Parathyroid adenoma (tissue), 2 donors: ENCODE results near the gene MRPL36.
"Not testable (repeated sequence)": the region's sequence is repeated elsewhere in the genome, so short reads cannot be mapped to it uniquely, and the experiment has no call there.

ENCODE experiments used
- H2AFZ ChIP-seq: fragments of 300-600 bp; sonication (generic); one replicate; pipeline ENCODE4 v1.7.0; 2017; ENCODE audit warnings: antibody characterized with exemption, mild to moderate bottlenecking
- H3K27ac ChIP-seq: fragments of 300-600 bp; sonication (generic); one replicate; pipeline ENCODE4 v1.7.0; 2017
- H3K27me3 ChIP-seq: fragments of 300-600 bp; sonication (generic); one replicate; pipeline ENCODE4 v1.7.0; 2017; ENCODE audit warnings: low read length; ENCODE audit not compliant: control insufficient read depth, insufficient read depth
- H3K36me3 ChIP-seq: fragments of 300-600 bp; sonication (generic); one replicate; pipeline ENCODE4 v1.7.0; 2017; ENCODE audit warnings: low read length; ENCODE audit not compliant: control insufficient read depth, insufficient read depth
- H3K4me1 ChIP-seq: fragments of 300-600 bp; sonication (generic); one replicate; pipeline ENCODE4 v1.7.0; 2017; ENCODE audit warnings: control low read depth
- H3K4me2 ChIP-seq: fragments of 300-600 bp; sonication (generic); one replicate; pipeline ENCODE4 v1.7.0; 2017; ENCODE audit warnings: low read length
- H3K4me3 ChIP-seq: fragments of 300-600 bp; sonication (generic); one replicate; pipeline ENCODE4 v1.7.0; 2017; ENCODE audit warnings: low read depth, low read length
- H3K79me2 ChIP-seq: fragments of 300-600 bp; sonication (generic); one replicate; pipeline ENCODE4 v1.7.0; 2017; ENCODE audit warnings: control low read depth
- H3K9ac ChIP-seq: fragments of 300-600 bp; sonication (generic); one replicate; pipeline ENCODE4 v1.7.0; 2017; ENCODE audit warnings: mild to moderate bottlenecking
- H3K9me3 ChIP-seq: fragments of 300-600 bp; sonication (generic); one replicate; pipeline ENCODE4 v1.7.0; 2017; ENCODE audit warnings: low read length; ENCODE audit not compliant: control insufficient read depth
- CTCF ChIP-seq: fragments of 300-600 bp; sonication (generic); IDR thresholded peaks from one replicate; pipeline ENCODE4 v1.7.0; 2017; ENCODE audit warnings: antibody characterized with exemption, mild to moderate bottlenecking
- donor health status: primary hyperparathyroidism.

Gene MRPL36

DNA sequence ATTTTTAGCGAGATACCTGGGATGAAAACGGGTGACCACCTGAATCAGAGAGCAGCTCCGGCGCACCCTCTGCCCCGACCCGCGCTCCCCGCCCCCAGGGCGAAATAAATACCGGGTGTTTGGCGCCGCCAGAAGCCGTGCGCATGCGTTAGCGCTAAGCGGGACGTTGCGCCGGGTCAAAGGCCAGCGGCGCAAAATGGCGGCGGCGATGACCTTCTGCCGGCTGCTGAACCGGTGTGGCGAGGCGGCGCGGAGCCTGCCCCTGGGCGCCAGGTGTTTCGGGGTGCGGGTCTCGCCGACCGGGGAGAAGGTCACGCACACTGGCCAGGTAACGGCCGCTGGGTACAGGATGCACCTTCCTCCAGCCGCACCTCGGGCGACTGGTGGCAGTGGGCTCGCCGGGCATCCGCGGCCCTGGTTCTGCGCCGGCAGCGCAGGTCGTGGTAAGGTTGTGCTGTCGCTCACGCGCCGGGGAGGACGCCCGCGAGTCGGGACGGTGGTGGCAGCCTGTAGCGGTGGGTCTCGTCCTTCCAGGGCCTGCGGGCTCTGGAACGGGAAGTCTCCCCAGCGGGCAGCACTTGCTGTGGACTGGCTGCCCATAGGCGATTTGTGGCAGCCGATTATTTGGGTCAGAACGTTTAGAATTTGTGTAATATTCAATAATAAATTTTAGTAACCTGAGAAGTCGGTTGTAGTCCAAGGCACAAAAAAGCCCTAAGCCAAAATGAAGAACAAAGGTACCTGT lies 1.8 kb upstream of the MRPL36 start, which contains the start of gene NDUFS6:
TSS of gene NDUFS6 (plus strand) at position 186 of the 745 bp plus-strand sequence. CDS start at position 197, 11 bp downstream.
- no peaks in the 10 kb centered on the region for H3K9me3 ChIP-seq
- peak within 1 kb of the TSS; percentile 91 for H3K4me3 ChIP-seq
- H2AFZ ChIP-seq, result peak within 1 kb of the TSS; percentile 89
- no peaks in the 10 kb centered on the region for H3K4me1 ChIP-seq
- no peaks in the 10 kb centered on the region for H3K27me3 ChIP-seq
- H3K4me2 ChIP-seq, result peak within 1 kb of the TSS; percentile 85
- peaks cover 20% of the 10 kb centered on the region for H3K79me2 ChIP-seq
- no peaks in the 10 kb centered on the region for H3K36me3 ChIP-seq
- peak within 1 kb of the TSS; percentile 74 for H3K27ac ChIP-seq
- TF ChIP-seq CTCF, result no peak
- peak within 1 kb of the TSS; percentile 40 for H3K9ac ChIP-seq

DNA sequence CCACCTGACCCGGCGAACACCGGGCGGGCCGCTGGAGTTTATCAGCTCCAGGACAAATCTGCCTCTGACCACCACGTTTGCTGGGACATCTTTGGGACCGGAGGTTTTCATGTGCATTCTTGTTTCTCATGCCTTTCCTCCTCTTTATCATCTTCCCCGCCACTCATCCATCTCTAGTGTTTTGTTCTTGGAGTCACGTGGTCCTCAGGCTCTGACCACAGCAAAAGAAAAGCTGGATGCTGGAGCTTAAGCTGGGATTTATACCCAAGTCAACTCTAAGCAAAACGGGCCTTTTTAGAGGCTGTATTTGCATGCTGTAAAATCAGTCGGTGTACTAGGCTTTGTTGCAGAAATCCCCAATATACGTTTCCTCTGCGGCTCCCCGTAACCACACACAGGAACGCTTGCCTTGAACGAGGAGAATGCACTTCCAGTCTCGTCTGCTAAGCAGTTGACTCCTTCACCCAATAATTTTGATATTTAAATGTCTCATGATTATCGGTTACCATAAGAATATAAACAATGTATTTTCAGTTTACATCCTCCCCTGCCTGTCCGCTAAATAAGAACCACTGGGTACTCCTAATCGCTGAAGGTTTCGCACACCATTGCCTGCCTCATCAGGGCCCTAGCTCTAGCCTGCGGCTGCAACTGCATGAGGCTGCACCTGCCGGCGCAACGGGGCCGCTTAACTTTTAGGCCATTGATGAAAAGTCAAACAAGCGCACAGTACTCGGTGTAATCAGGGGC lies 1.0 kb upstream of the MRPL36 start:
- Histone ChIP-seq H3K27me3 (no peaks in the 10 kb centered on the region), H3K4me3 (peak overlapping the region; percentile 91), H3K36me3 (no peaks in the 10 kb centered on the region), H2AFZ (peak overlapping the region; percentile 89), H3K4me2 (peak overlapping the region; percentile 85), H3K79me2 (peaks cover 17% of the 10 kb centered on the region), H3K9me3 (no peaks in the 10 kb centered on the region), H3K27ac (peak overlapping the region; percentile 74), H3K9ac (peak overlapping the region; percentile 23), H3K4me1 (no peaks in the 10 kb centered on the region)
- no peak for TF ChIP-seq CTCF

- no peaks in the 10 kb centered on the region for H3K9me3 ChIP-seq
- no peaks in the 10 kb centered on the region for H3K27me3 ChIP-seq
- peak overlapping the region; percentile 85 for H3K4me2 ChIP-seq
- H2AFZ ChIP-seq, result peak overlapping the region; percentile 89
- peaks cover 14% of the 10 kb centered on the region for H3K79me2 ChIP-seq
- no peak for TF ChIP-seq CTCF
- peak overlapping the region; percentile 91 for H3K4me3 ChIP-seq
- peak overlapping the region; percentile 74 for H3K27ac ChIP-seq
- peak overlapping the region; percentile 44 for H3K9ac ChIP-seq
- H3K36me3 ChIP-seq, result no peaks in the 10 kb centered on the region
- no peaks in the 10 kb centered on the region for H3K4me1 ChIP-seq
These were observed 481 bp downstream of the MRPL36 start for GRCh38 chr5:1799110-1799601.

- H3K4me2 ChIP-seq, result peak overlapping the region; percentile 85
- H3K9ac ChIP-seq, H2AFZ ChIP-seq, H3K9me3 ChIP-seq, H3K27me3 ChIP-seq, H3K27ac ChIP-seq, H3K36me3 ChIP-seq, H3K4me1 ChIP-seq: not testable (repeated sequence)
- peak overlapping the region; percentile 91 for H3K4me3 ChIP-seq
- H3K79me2 ChIP-seq, result peaks cover 11% of the 10 kb centered on the region
These were observed 1.0 kb downstream of the MRPL36 start for GRCh38 chr5:1798589-1798988.

GRCh38 chr5:1797855-1798254 lies 1.8 kb downstream of the MRPL36 start:
- H2AFZ ChIP-seq, result no peak overlapping the region
- H3K4me1 ChIP-seq, result no peaks in the 10 kb centered on the region
- H3K36me3 ChIP-seq, result no peaks in the 10 kb centered on the region
- no peak overlapping the region for H3K27ac ChIP-seq
- no peak for TF ChIP-seq CTCF
- H3K9me3 ChIP-seq, result no peaks in the 10 kb centered on the region
- peaks cover 5% of the 10 kb centered on the region for H3K79me2 ChIP-seq
- H3K27me3 ChIP-seq, result no peaks in the 10 kb centered on the region
- H3K4me2 ChIP-seq, result no peak overlapping the region
- no peak overlapping the region for H3K4me3 ChIP-seq
- no peak overlapping the region for H3K9ac ChIP-seq
